ENCODE measurements around the gene BARD1. TPM values are rescaled to one million over a fixed set of nuclear protein-coding genes. Genes with fewer than 3 reads are reported as not detected.
"Not testable (repeated sequence)": the region's sequence is repeated elsewhere in the genome, so short reads cannot be mapped to it uniquely, and the experiment has no call there.

The BARD1 gene
- total RNA-seq, 2 donors from 2014 or later: 19.7 to 26.9 TPM

DNA sequence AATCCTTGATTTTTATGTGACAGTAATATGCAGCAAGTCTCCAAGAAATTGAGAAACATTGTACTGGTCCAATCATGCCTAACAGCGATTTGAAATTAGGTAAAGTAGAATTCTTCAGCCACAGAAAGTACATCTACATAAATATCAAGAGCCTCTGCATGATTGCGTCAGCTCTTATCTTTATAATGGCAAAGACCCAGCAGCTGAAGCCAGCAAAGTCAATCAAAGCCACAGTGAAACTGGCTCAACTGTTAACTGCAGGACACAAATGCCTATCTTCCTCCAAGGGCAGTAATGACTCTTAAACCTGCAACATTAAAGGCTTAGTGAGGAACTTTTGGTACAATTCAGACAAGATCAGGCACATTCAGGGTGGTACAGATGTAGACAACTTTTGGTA is 102.5 kb downstream of the BARD1 start:
- no peak overlapping the region for H3K4me3 ChIP-seq
- no peak overlapping the region for H3K27ac ChIP-seq
- no peaks in the 10 kb centered on the region for H3K36me3 ChIP-seq
- no peak overlapping the region for H3K9ac ChIP-seq (ENCODE audit: low read depth in 2 of 2, low read length in 2 of 2)
- H3K27me3 ChIP-seq: no peaks in the 10 kb centered on the region
- intact Hi-C loops (cut with DNase I): no loop called here
- H3K9me3 ChIP-seq: no peaks in the 10 kb centered on the region
- no peaks in the 10 kb centered on the region for H3K4me1 ChIP-seq
- DNase-seq: no peak
- no peak for TF ChIP-seq CTCF (IDR thresholded peaks at IDR 0.05)

- no peak for DNase-seq
- intact Hi-C loops (cut with DNase I): no loop called here
- no peak for TF ChIP-seq CTCF (IDR thresholded peaks at IDR 0.05)
Observed at GRCh38 chr2:214699236-214699635, 110.2 kb downstream of the BARD1 start.

GRCh38 chr2:214696681-214697080 is 112.8 kb downstream of the BARD1 start:
- no peaks in the 10 kb centered on the region for H3K4me1 ChIP-seq
- no peaks in the 10 kb centered on the region for H3K27me3 ChIP-seq
- intact Hi-C loops (cut with DNase I): no loop called here
- no peak for TF ChIP-seq CTCF (IDR thresholded peaks at IDR 0.05)
- DNase-seq: no peak
- no peaks in the 10 kb centered on the region for H3K9me3 ChIP-seq
- no peak overlapping the region for H3K9ac ChIP-seq (ENCODE audit: low read depth in 2 of 2, low read length in 2 of 2)
- H3K27ac ChIP-seq: no peak overlapping the region
- H3K36me3 ChIP-seq: no peaks in the 10 kb centered on the region
- no peak overlapping the region for H3K4me3 ChIP-seq

More at GRCh38 chr2:214699236-214699635, 110.2 kb downstream of the BARD1 start:
- Histone ChIP-seq H3K27me3 (no peaks in the 10 kb centered on the region), H3K4me3 (no peak overlapping the region), H3K4me1 (no peaks in the 10 kb centered on the region), H3K36me3 (no peaks in the 10 kb centered on the region), H3K9ac (ENCODE audit: low read depth in 2 of 2, low read length in 2 of 2) (no peak overlapping the region), H3K27ac (no peak overlapping the region), H3K9me3 (no peaks in the 10 kb centered on the region)

GRCh38 chr2:214695789-214696188 is 113.7 kb downstream of the BARD1 start:
- Histone ChIP-seq H3K36me3 (no peaks in the 10 kb centered on the region), H3K4me3 (no peak overlapping the region), H3K27me3 (no peaks in the 10 kb centered on the region), H3K9ac (ENCODE audit: low read depth in 2 of 2, low read length in 2 of 2) (no peak overlapping the region), H3K9me3 (no peaks in the 10 kb centered on the region), H3K4me1 (no peaks in the 10 kb centered on the region), H3K27ac (no peak overlapping the region)
- no peak for TF ChIP-seq CTCF (IDR thresholded peaks at IDR 0.05)
- no peak for DNase-seq
- intact Hi-C loops (cut with DNase I): no loop called here

DNA sequence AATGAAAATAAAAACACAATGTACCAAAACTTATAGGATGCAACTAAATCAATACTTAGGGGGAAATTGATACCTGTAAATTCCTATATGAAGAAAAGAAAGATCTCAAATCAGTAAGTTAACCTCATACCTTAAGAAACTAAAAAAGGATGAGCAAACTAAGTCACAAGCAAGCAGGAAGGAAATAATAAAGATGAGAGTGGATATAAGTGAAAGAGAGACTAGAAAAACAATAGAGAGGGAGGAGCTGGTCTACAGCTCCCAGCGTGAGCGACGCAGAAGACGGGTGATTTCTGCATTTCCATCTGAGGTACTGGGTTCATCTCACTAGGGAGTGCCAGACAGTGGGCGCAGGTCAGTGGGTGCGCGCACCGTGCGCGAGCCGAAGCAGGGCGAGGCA is 125.9 kb downstream of the BARD1 start:
- DNase-seq: not testable (repeated sequence)
- H3K4me3 ChIP-seq: peak overlapping the region; percentile 10

GRCh38 chr2:214679736-214680135 is 129.7 kb downstream of the BARD1 start:
- TF ChIP-seq CTCF (IDR thresholded peaks at IDR 0.05): no peak
- intact Hi-C loops (cut with DNase I): no loop called here
- no peak for DNase-seq
- no peak overlapping the region for H3K27ac ChIP-seq
- H3K36me3 ChIP-seq: no peaks in the 10 kb centered on the region
- H3K9me3 ChIP-seq: no peaks in the 10 kb centered on the region
- no peak overlapping the region for H3K4me3 ChIP-seq
- no peak overlapping the region for H3K9ac ChIP-seq (ENCODE audit: low read depth in 2 of 2, low read length in 2 of 2)
- no peaks in the 10 kb centered on the region for H3K4me1 ChIP-seq
- H3K27me3 ChIP-seq: no peaks in the 10 kb centered on the region

More for the DNA sequence above, 125.9 kb downstream of the BARD1 start:
- H3K27me3 ChIP-seq; H3K36me3 ChIP-seq; H3K4me1 ChIP-seq; H3K27ac ChIP-seq; H3K9me3 ChIP-seq; H3K9ac ChIP-seq (ENCODE audit: low read depth in 2 of 2, low read length in 2 of 2); intact Hi-C loops (cut with DNase I): not testable (repeated sequence)
